Panc1 (cell line): ENCODE results near the gene SPATA21. TPM values are rescaled to one million over a fixed set of nuclear protein-coding genes. Genes with fewer than 3 reads are reported as not detected.
A peak's percentile ranks its signal among the peaks of the same experiment; 100 is the strongest.

Experiments used
- ATAC-seq: fragments of 200-7000 bp; cut with Tn5 transposase; 2 replicates; pipeline ENCODE4 v1.9.1; 2020; ENCODE audit warnings: mild to moderate bottlenecking, moderate library complexity
- BruUV-seq: library from RNA; stranded (reverse); fragments of 400-500 nt; replicated peaks from 2 replicates; lab custom pipeline; 2021; lab: Mats Ljungman, UMichigan
- CTCF ChIA-PET: fragments of 300-600 bp; sonication (Branson Sonifier 250); formaldehyde crosslinking; loops from one replicate; lab custom pipeline; 2022; ENCODE audit warnings: antibody characterized with exemption; lab: Charles Lee
- POLR2A ChIA-PET: fragments of 300-600 bp; sonication (Branson Sonifier 250); formaldehyde crosslinking; loops from one replicate; lab custom pipeline; 2022; ENCODE audit warnings: antibody characterized with exemption; lab: Charles Lee
- DNase-seq: peaks from one replicate; pipeline ENCODE4 v3.0.0-alpha.2; 2010; ENCODE audit warnings: low read depth, low spot score
- H3K27ac ChIP-seq: 2 replicates; pipeline ENCODE4 v1.5.1; 2011; ENCODE audit warnings: mild to moderate bottlenecking, low read length, inconsistent platforms
- H3K27me3 ChIP-seq: fragments of 200-500 bp; sonication (Bioruptor generic); 2 replicates; pipeline ENCODE4 v1.6.0; 2014; ENCODE audit warnings: low read length, inconsistent platforms; ENCODE audit not compliant: control insufficient read depth, insufficient read depth
- H3K36me3 ChIP-seq: fragments of 200-500 bp; sonication (Bioruptor generic); 2 replicates; pipeline ENCODE4 v1.5.1; 2014; ENCODE audit warnings: inconsistent platforms, mild to moderate bottlenecking, low read length, moderate library complexity; ENCODE audit not compliant: control insufficient read depth, insufficient read depth
- H3K4me1 ChIP-seq: 2 replicates; pipeline ENCODE4 v1.5.1; 2011; ENCODE audit warnings: inconsistent platforms, mild to moderate bottlenecking, low read length, moderate library complexity; ENCODE audit not compliant: control insufficient read depth, insufficient read depth
- H3K4me3 ChIP-seq, 2 experiments: 2 replicates each; pipeline ENCODE4 v1.5.1; 2011 to 2012; ENCODE audit warnings: low read depth in 2 of 2, low read length in 2 of 2, mild to moderate bottlenecking in 2 of 2, inconsistent platforms in 1 of 2, moderate library complexity in 1 of 2
- H3K9me3 ChIP-seq: fragments of 200-500 bp; sonication (Bioruptor generic); 2 replicates; pipeline ENCODE4 v1.5.1; 2014; ENCODE audit warnings: low read depth, mild to moderate bottlenecking, inconsistent platforms, low read length, moderate library complexity; ENCODE audit not compliant: control insufficient read depth, insufficient read depth
- CTCF ChIP-seq: fragments of 450-650 bp; IDR thresholded peaks from 2 replicates; pipeline ENCODE4 v1.5.1; 2017; ENCODE audit warnings: mild to moderate bottlenecking
- POLR2AphosphoS5 ChIP-seq: IDR thresholded peaks from 2 replicates; pipeline ENCODE4 v1.6.1; 2012; ENCODE audit warnings: mild to moderate bottlenecking, low read depth, low read length, moderate library complexity
- REST ChIP-seq, 2 experiments: IDR thresholded peaks; 2 replicates each; pipeline ENCODE4 v1.6.1; 2011 to 2012; ENCODE audit warnings: low read depth in 2 of 2, control low read depth in 1 of 2, low read length in 1 of 2, mild to moderate bottlenecking in 1 of 2, moderate library complexity in 1 of 2; ENCODE audit not compliant: insufficient read depth in 1 of 2
- SIN3A ChIP-seq: IDR thresholded peaks from 2 replicates; pipeline ENCODE4 v1.6.1; 2012; ENCODE audit warnings: low read depth, mild to moderate bottlenecking, low read length, moderate library complexity, borderline replicate concordance; ENCODE audit not compliant: insufficient read depth
- TCF7L2 ChIP-seq: IDR thresholded peaks from 2 replicates; pipeline ENCODE4 v1.6.1; 2011; ENCODE audit warnings: mild to moderate bottlenecking, low read depth, low read length, inconsistent platforms
- in situ Hi-C: cut with HindIII; loops from 2 replicates; pipeline ENCODE4 v1.10.0; 2016; ENCODE audit warnings: low sequenced_read_pairs, low pct_unique_long_range_greater_than_20kb
- intact Hi-C: fragments of 100-400 bp; cut with micrococcal nuclease; formaldehyde crosslinking; loops from one replicate; pipeline ENCODE4 v1.10.0; 2022; ENCODE audit not compliant: unreplicated experiment
- total RNA-seq: library from RNA; stranded (reverse); gene quantifications from one replicate; pipeline ENCODE4 v1.2.1, GENCODE V29; 2021; ENCODE audit not compliant: unreplicated experiment

Gene SPATA21
- total RNA-seq, 1 experiment from 2014 or later: not detected

GRCh38 chr1:16351456-16351993, 85.7 kb downstream of the SPATA21 start:
- Histone ChIP-seq H3K27ac (peak overlapping the region; percentile 85), H3K36me3 (no peaks in the 10 kb centered on the region; the same call in 1 of the 2 replicates), H3K4me3 (peak overlapping the region; percentile 75), H3K4me1 (peaks cover 29% of the 10 kb centered on the region), H3K9me3 (no peaks in the 10 kb centered on the region), H3K27me3 (no peaks in the 10 kb centered on the region)
- BruUV-seq: no TSS peak
- in situ Hi-C loops (no loop called here), intact Hi-C loops (no loop called here)
- ChIA-PET CTCF (interaction anchor here (1.5 kb wide), 1 partner anchor 12 kb away, joined by 7 read pairs; no protein-coding TSS in a partner anchor), POLR2A (interaction anchor here (0.6 kb wide), 1 partner anchor 24 kb away, joined by 3 read pairs; no protein-coding TSS in a partner anchor)
- DNase-seq: no peak
- TF ChIP-seq CTCF (no peak), REST (IDR thresholded peaks at IDR 0.05; ENCODE audit: insufficient read depth in 1 of 2, low read depth in 2 of 2, low read length in 1 of 2) (no peak), POLR2AphosphoS5 (no peak), TCF7L2 (no peak), SIN3A (no peak)
- ATAC-seq: no peak

- ChIA-PET POLR2A (no interaction called here), CTCF (interaction anchor here (0.7 kb wide), 1 partner anchor 13 kb away, joined by 4 read pairs; no protein-coding TSS in a partner anchor)
- Histone ChIP-seq H3K9me3 (no peaks in the 10 kb centered on the region), H3K27me3 (no peaks in the 10 kb centered on the region), H3K4me1 (peaks cover 29% of the 10 kb centered on the region), H3K4me3 (peak overlapping the region; percentile 75), H3K36me3 (no peaks in the 10 kb centered on the region; the same call in 1 of the 2 replicates), H3K27ac (peak overlapping the region; percentile 65; the same call in 1 of the 2 replicates)
- DNase-seq (no peak), ATAC-seq (no peak)
- TF ChIP-seq TCF7L2 (no peak), SIN3A (no peak), REST (IDR thresholded peaks at IDR 0.05; ENCODE audit: insufficient read depth in 1 of 2, low read depth in 2 of 2, low read length in 1 of 2) (no peak), POLR2AphosphoS5 (no peak), CTCF (no peak)
- intact Hi-C loops: no loop called here
- in situ Hi-C loops: no loop called here
- no TSS peak for BruUV-seq
These were observed 87.3 kb downstream of the SPATA21 start for GRCh38 chr1:16349847-16350406.
